Measurements from ENCODE around the gene FUBP3. TPM values are rescaled to one million over a fixed set of nuclear protein-coding genes. Genes with fewer than 3 reads are reported as not detected.

The FUBP3 gene
- total and polyA plus RNA-seq, 2 experiments from 2014 or later, result 42.5 to 74.8 TPM

DNA sequence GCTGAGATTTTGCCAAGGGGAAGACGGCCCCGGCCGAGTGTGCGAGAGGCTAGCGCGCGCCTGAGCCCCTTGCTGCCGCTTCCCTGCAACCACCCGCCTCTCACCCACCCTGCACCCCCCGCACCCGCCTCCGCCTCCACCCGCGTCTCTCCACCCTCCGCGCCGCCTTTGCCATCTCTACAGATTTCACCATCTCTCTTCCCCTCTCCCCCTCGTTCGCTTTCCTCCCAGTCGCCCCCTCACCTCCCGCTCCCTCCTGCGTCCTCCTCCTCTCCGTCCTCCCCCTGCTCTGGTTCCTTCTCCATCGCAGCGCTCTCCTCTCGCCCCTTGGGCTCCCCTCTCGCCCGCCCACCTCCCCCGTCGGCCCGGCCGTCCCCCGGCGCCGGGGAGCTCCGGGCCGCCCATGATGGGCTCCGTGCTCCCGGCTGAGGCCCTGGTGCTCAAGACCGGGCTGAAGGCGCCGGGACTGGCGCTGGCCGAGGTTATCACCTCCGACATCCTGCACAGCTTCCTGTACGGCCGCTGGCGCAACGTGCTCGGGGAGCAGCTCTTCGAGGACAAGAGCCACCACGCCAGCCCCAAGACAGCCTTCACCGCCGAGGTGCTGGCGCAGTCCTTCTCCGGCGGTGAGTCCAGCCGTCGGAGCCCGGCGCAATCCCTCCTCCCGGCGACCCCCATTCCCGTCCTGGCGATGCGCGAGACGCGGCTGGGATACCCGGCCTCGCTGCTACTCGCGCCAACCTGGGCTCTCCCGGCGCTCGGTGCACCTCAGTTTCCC is 85.1 kb downstream of the FUBP3 start, which contains the start of gene PRDM12:
TSS of gene PRDM12 (plus strand) at position 344 of the 778 bp plus-strand sequence. CDS start at position 404, 60 bp downstream.
- H3K36me3 ChIP-seq (ENCODE audit: insufficient read depth), result no peaks in the 10 kb centered on the region
- H3K4me2 ChIP-seq, result peak within 1 kb of the TSS; percentile 90
- H2AFZ ChIP-seq, result peak within 1 kb of the TSS; percentile 83
- no peaks in the 10 kb centered on the region for H3K9me2 ChIP-seq (ENCODE audit: insufficient read depth)
- no peak within 1 kb of the TSS for H3K27ac Mint-ChIP-seq
- DNase-seq (ENCODE audit: low spot score) (peak; percentile 80), ATAC-seq (peak; percentile 0)
- no peaks in the 10 kb centered on the region for H4K20me1 ChIP-seq (replicated peaks; ENCODE audit: insufficient read depth)
- H3K9me3 Mint-ChIP-seq, result peaks cover 6% of the 10 kb centered on the region; the same call in 1 of the 3 replicates
- peak within 1 kb of the TSS; percentile 67 for H3K4me3 ChIP-seq
- peaks cover 97% of the 10 kb centered on the region for H3K27me3 Mint-ChIP-seq (ENCODE audit: insufficient read depth, low read depth, poor library complexity)
- H3K27me3 ChIP-seq (ENCODE audit: insufficient read depth), result peaks cover 100% of the 10 kb centered on the region
- peaks cover 17% of the 10 kb centered on the region for H3K4me1 Mint-ChIP-seq
- H3K36me3 Mint-ChIP-seq (ENCODE audit: low read depth), result no peaks in the 10 kb centered on the region; the same call in 2 of the 3 replicates
- no peak within 1 kb of the TSS for H3K27ac ChIP-seq (ENCODE audit: low read depth)
- TF ChIP-seq EZH2phosphoT487 (IDR thresholded peaks at IDR 0.05; ENCODE audit: unreplicated experiment) (peak; percentile 94), EZH2 (IDR thresholded peaks at IDR 0.05; ENCODE audit: low read depth, unreplicated experiment) (peak; percentile 93)
- TF ChIP-seq, protein P1, sequence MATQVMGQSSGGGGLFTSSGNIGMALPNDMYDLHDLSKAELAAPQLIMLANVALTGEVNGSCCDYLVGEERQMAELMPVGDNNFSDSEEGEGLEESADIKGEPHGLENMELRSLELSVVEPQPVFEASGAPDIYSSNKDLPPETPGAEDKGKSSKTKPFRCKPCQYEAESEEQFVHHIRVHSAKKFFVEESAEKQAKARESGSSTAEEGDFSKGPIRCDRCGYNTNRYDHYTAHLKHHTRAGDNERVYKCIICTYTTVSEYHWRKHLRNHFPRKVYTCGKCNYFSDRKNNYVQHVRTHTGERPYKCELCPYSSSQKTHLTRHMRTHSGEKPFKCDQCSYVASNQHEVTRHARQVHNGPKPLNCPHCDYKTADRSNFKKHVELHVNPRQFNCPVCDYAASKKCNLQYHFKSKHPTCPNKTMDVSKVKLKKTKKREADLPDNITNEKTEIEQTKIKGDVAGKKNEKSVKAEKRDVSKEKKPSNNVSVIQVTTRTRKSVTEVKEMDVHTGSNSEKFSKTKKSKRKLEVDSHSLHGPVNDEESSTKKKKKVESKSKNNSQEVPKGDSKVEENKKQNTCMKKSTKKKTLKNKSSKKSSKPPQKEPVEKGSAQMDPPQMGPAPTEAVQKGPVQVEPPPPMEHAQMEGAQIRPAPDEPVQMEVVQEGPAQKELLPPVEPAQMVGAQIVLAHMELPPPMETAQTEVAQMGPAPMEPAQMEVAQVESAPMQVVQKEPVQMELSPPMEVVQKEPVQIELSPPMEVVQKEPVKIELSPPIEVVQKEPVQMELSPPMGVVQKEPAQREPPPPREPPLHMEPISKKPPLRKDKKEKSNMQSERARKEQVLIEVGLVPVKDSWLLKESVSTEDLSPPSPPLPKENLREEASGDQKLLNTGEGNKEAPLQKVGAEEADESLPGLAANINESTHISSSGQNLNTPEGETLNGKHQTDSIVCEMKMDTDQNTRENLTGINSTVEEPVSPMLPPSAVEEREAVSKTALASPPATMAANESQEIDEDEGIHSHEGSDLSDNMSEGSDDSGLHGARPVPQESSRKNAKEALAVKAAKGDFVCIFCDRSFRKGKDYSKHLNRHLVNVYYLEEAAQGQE (IDR thresholded peaks at IDR 0.05; ENCODE audit: unreplicated experiment), result no peak
- TF ChIP-seq, protein P2, sequence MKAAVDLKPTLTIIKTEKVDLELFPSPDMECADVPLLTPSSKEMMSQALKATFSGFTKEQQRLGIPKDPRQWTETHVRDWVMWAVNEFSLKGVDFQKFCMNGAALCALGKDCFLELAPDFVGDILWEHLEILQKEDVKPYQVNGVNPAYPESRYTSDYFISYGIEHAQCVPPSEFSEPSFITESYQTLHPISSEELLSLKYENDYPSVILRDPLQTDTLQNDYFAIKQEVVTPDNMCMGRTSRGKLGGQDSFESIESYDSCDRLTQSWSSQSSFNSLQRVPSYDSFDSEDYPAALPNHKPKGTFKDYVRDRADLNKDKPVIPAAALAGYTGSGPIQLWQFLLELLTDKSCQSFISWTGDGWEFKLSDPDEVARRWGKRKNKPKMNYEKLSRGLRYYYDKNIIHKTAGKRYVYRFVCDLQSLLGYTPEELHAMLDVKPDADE (IDR thresholded peaks at IDR 0.05), result no peak
- 0 out of 2 replicates have a peak, but pooled peaks cover 3% of the 10 kb centered on the region for H3F3A ChIP-seq (replicated peaks; ENCODE audit: low read depth)
- H3K4me1 ChIP-seq (ENCODE audit: insufficient read depth), result peaks cover 23% of the 10 kb centered on the region
- no peaks in the 10 kb centered on the region for H3K79me2 ChIP-seq (replicated peaks; ENCODE audit: insufficient read depth)
- peak within 1 kb of the TSS; percentile 73 for H3K4me3 Mint-ChIP-seq

DNA sequence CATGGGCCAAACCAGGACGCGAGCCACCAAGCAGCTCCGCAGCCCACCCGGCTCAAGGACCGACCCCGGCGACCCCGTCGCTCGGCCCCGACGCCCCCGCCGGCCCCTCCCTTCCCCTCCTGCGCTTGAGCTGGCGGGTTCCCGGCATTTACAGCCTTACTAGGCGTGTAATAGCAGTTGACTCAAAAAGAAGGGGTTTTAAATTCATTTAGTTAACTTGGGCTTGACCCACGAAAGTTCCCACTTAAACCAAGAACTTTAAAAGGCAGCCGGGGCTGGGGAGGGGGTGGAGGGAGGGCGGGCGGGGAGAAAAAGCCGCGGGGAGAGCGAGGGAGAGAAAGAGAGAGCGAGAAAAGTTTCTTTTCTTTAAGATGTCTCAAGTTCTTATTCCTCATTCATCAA is 85.7 kb downstream of the FUBP3 start:
- Histone ChIP-seq H3K27ac (ENCODE audit: low read depth) (no peak overlapping the region), H3K4me2 (peak overlapping the region; percentile 90), H3K4me1 (ENCODE audit: insufficient read depth) (peaks cover 23% of the 10 kb centered on the region), H2AFZ (peak overlapping the region; percentile 83), H3K36me3 (ENCODE audit: insufficient read depth) (no peaks in the 10 kb centered on the region), H3K4me3 (peak overlapping the region; percentile 67), H3K79me2 (replicated peaks; ENCODE audit: insufficient read depth) (no peaks in the 10 kb centered on the region), H3F3A (replicated peaks; ENCODE audit: low read depth) (0 out of 2 replicates have a peak, but pooled peaks cover 3% of the 10 kb centered on the region), H4K20me1 (replicated peaks; ENCODE audit: insufficient read depth) (no peaks in the 10 kb centered on the region), H3K27me3 (ENCODE audit: insufficient read depth) (peaks cover 98% of the 10 kb centered on the region), H3K9me2 (ENCODE audit: insufficient read depth) (no peaks in the 10 kb centered on the region)
- peaks cover 6% of the 10 kb centered on the region; the same call in 1 of the 3 replicates for H3K9me3 Mint-ChIP-seq
- DNase-seq (ENCODE audit: low spot score) (no peak), ATAC-seq (no peak)
- H3K36me3 Mint-ChIP-seq (ENCODE audit: low read depth), result no peaks in the 10 kb centered on the region; the same call in 2 of the 3 replicates
- H3K27me3 Mint-ChIP-seq (ENCODE audit: insufficient read depth, low read depth, poor library complexity), result peaks cover 96% of the 10 kb centered on the region
- H3K4me1 Mint-ChIP-seq, result peaks cover 17% of the 10 kb centered on the region
- peak overlapping the region; percentile 66 for H3K4me3 Mint-ChIP-seq
- H3K27ac Mint-ChIP-seq, result no peak overlapping the region
- TF ChIP-seq NANOG (IDR thresholded peaks at IDR 0.05; ENCODE audit: borderline replicate concordance), result no peak
- TF ChIP-seq, protein P3, sequence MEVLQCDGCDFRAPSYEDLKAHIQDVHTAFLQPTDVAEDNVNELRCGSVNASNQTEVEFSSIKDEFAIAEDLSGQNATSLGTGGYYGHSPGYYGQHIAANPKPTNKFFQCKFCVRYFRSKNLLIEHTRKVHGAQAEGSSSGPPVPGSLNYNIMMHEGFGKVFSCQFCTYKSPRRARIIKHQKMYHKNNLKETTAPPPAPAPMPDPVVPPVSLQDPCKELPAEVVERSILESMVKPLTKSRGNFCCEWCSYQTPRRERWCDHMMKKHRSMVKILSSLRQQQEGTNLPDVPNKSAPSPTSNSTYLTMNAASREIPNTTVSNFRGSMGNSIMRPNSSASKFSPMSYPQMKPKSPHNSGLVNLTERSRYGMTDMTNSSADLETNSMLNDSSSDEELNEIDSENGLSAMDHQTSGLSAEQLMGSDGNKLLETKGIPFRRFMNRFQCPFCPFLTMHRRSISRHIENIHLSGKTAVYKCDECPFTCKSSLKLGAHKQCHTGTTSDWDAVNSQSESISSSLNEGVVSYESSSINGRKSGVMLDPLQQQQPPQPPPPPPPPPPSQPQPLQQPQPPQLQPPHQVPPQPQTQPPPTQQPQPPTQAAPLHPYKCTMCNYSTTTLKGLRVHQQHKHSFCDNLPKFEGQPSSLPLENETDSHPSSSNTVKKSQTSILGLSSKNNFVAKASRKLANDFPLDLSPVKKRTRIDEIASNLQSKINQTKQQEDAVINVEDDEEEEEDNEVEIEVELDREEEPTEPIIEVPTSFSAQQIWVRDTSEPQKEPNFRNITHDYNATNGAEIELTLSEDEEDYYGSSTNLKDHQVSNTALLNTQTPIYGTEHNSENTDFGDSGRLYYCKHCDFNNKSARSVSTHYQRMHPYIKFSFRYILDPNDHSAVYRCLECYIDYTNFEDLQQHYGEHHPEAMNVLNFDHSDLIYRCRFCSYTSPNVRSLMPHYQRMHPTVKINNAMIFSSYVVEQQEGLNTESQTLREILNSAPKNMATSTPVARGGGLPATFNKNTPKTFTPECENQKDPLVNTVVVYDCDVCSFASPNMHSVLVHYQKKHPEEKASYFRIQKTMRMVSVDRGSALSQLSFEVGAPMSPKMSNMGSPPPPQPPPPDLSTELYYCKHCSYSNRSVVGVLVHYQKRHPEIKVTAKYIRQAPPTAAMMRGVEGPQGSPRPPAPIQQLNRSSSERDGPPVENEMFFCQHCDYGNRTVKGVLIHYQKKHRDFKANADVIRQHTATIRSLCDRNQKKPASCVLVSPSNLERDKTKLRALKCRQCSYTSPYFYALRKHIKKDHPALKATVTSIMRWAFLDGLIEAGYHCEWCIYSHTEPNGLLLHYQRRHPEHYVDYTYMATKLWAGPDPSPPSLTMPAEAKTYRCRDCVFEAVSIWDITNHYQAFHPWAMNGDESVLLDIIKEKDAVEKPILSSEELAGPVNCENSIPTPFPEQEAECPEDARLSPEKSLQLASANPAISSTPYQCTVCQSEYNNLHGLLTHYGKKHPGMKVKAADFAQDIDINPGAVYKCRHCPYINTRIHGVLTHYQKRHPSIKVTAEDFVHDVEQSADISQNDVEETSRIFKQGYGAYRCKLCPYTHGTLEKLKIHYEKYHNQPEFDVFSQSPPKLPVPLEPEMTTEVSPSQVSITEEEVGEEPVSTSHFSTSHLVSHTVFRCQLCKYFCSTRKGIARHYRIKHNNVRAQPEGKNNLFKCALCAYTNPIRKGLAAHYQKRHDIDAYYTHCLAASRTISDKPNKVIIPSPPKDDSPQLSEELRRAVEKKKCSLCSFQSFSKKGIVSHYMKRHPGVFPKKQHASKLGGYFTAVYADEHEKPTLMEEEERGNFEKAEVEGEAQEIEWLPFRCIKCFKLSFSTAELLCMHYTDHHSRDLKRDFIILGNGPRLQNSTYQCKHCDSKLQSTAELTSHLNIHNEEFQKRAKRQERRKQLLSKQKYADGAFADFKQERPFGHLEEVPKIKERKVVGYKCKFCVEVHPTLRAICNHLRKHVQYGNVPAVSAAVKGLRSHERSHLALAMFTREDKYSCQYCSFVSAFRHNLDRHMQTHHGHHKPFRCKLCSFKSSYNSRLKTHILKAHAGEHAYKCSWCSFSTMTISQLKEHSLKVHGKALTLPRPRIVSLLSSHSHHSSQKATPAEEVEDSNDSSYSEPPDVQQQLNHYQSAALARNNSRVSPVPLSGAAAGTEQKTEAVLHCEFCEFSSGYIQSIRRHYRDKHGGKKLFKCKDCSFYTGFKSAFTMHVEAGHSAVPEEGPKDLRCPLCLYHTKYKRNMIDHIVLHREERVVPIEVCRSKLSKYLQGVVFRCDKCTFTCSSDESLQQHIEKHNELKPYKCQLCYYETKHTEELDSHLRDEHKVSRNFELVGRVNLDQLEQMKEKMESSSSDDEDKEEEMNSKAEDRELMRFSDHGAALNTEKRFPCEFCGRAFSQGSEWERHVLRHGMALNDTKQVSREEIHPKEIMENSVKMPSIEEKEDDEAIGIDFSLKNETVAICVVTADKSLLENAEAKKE (CRISPR knock-in tag; IDR thresholded peaks at IDR 0.05), result no peak
